ENCODE measurements around the gene SEZ6L. TPM values are rescaled to one million over a fixed set of nuclear protein-coding genes. Genes with fewer than 3 reads are reported as not detected.

The SEZ6L gene
- total RNA-seq, 1 experiment from 2014 or later, result not detected

GRCh38 chr22:26295563-26296126 is 126.4 kb downstream of the SEZ6L start:
- H3K4me3 ChIP-seq (ENCODE audit: low read length), result no peak overlapping the region
- H3K4me1 ChIP-seq (ENCODE audit: insufficient read depth, low read length), result no peaks in the 10 kb centered on the region
- ATAC-seq, result no peak
- no peaks in the 10 kb centered on the region for H3K9me2 ChIP-seq (replicated peaks; ENCODE audit: low read length)
- no peaks in the 10 kb centered on the region for H3K36me3 ChIP-seq (ENCODE audit: low read depth, low read length)
- no peak overlapping the region for H3K27ac ChIP-seq (ENCODE audit: low read length)
- peaks cover 29% of the 10 kb centered on the region for H3K27me3 ChIP-seq (ENCODE audit: low read length)
- H3K9ac ChIP-seq (ENCODE audit: low read length), result no peak overlapping the region
- intact Hi-C loops (cut with micrococcal nuclease), result no loop called here
- TF ChIP-seq EZH2phosphoT487 (IDR thresholded peaks at IDR 0.05; ENCODE audit: borderline replicate concordance, low read length) (no peak), EZH2 (IDR thresholded peaks at IDR 0.05; ENCODE audit: low read length, unreplicated experiment) (no peak), CTCF (conservative IDR thresholded peaks at IDR 0.05; ENCODE audit: low read depth, low read length) (no peak)
- no peaks in the 10 kb centered on the region for H3F3A ChIP-seq (ENCODE audit: low read length, unreplicated experiment)
- ChIA-PET POLR2A (ENCODE audit: unreplicated experiment) (no interaction called here), CTCF (no interaction called here)
- H3K9me3 ChIP-seq (ENCODE audit: low read length), result no peaks in the 10 kb centered on the region
- no peak overlapping the region for H2AFZ ChIP-seq (ENCODE audit: low read length)
- no TSS peak for BruUV-seq (replicated peaks)
- no peaks in the 10 kb centered on the region for H4K20me1 ChIP-seq (ENCODE audit: low read length)
- no peak for DNase-seq
- H3K4me2 ChIP-seq (ENCODE audit: low read length), result no peak overlapping the region
- no peaks in the 10 kb centered on the region for H3K79me2 ChIP-seq (ENCODE audit: low read length)

- TF ChIP-seq EZH2phosphoT487 (IDR thresholded peaks at IDR 0.05; ENCODE audit: borderline replicate concordance, low read length) (no peak), CTCF (conservative IDR thresholded peaks at IDR 0.05; ENCODE audit: low read depth, low read length) (no peak), EZH2 (IDR thresholded peaks at IDR 0.05; ENCODE audit: low read length, unreplicated experiment) (no peak)
- ChIA-PET POLR2A (ENCODE audit: unreplicated experiment) (no interaction called here), CTCF (no interaction called here)
- H3K36me3 ChIP-seq (ENCODE audit: low read depth, low read length), result no peaks in the 10 kb centered on the region
- no peak for ATAC-seq
- intact Hi-C loops (cut with micrococcal nuclease), result no loop called here
- H4K20me1 ChIP-seq (ENCODE audit: low read length), result no peaks in the 10 kb centered on the region
- no peak for DNase-seq
- H3K9ac ChIP-seq (ENCODE audit: low read length), result no peak overlapping the region
- H2AFZ ChIP-seq (ENCODE audit: low read length), result no peak overlapping the region
- H3K79me2 ChIP-seq (ENCODE audit: low read length), result no peaks in the 10 kb centered on the region
- no peak overlapping the region for H3K4me2 ChIP-seq (ENCODE audit: low read length)
- no peaks in the 10 kb centered on the region for H3K4me1 ChIP-seq (ENCODE audit: insufficient read depth, low read length)
- no peak overlapping the region for H3K4me3 ChIP-seq (ENCODE audit: low read length)
- no peak overlapping the region for H3K27ac ChIP-seq (ENCODE audit: low read length)
- peaks cover 29% of the 10 kb centered on the region for H3K27me3 ChIP-seq (ENCODE audit: low read length)
- H3F3A ChIP-seq (ENCODE audit: low read length, unreplicated experiment), result no peaks in the 10 kb centered on the region
- no peaks in the 10 kb centered on the region for H3K9me2 ChIP-seq (replicated peaks; ENCODE audit: low read length)
- H3K9me3 ChIP-seq (ENCODE audit: low read length), result no peaks in the 10 kb centered on the region
- no TSS peak for BruUV-seq (replicated peaks)
Measured at GRCh38 chr22:26298605-26299310, 129.5 kb downstream of the SEZ6L start.

- ATAC-seq (no peak), DNase-seq (no peak)
- no peaks in the 10 kb centered on the region for H3K36me3 ChIP-seq (ENCODE audit: low read depth, low read length)
- peaks cover 25% of the 10 kb centered on the region for H3K27me3 ChIP-seq (ENCODE audit: low read length)
- H3K9ac ChIP-seq (ENCODE audit: low read length), result no peak overlapping the region
- no peak for TF ChIP-seq EZH2phosphoT487 (IDR thresholded peaks at IDR 0.05; ENCODE audit: borderline replicate concordance, low read length)
- no peak for TF ChIP-seq EZH2 (IDR thresholded peaks at IDR 0.05; ENCODE audit: low read length, unreplicated experiment)
- no peak for TF ChIP-seq CTCF (conservative IDR thresholded peaks at IDR 0.05; ENCODE audit: low read depth, low read length)
- H3K4me1 ChIP-seq (ENCODE audit: insufficient read depth, low read length), result no peaks in the 10 kb centered on the region
- intact Hi-C loops (cut with micrococcal nuclease), result no loop called here
- no peaks in the 10 kb centered on the region for H4K20me1 ChIP-seq (ENCODE audit: low read length)
- H3F3A ChIP-seq (ENCODE audit: low read length, unreplicated experiment), result no peaks in the 10 kb centered on the region
- no peak overlapping the region for H3K4me3 ChIP-seq (ENCODE audit: low read length)
- BruUV-seq (replicated peaks), result no TSS peak
- no peak overlapping the region for H3K27ac ChIP-seq (ENCODE audit: low read length)
- H2AFZ ChIP-seq (ENCODE audit: low read length), result no peak overlapping the region
- CTCF ChIA-PET, result no interaction called here
- no peak overlapping the region for H3K4me2 ChIP-seq (ENCODE audit: low read length)
- no peaks in the 10 kb centered on the region for H3K79me2 ChIP-seq (ENCODE audit: low read length)
- POLR2A ChIA-PET (ENCODE audit: unreplicated experiment), result no interaction called here
- H3K9me3 ChIP-seq (ENCODE audit: low read length), result no peaks in the 10 kb centered on the region
- H3K9me2 ChIP-seq (replicated peaks; ENCODE audit: low read length), result no peaks in the 10 kb centered on the region
Measured at GRCh38 chr22:26302726-26303125, 133.5 kb downstream of the SEZ6L start.
